PC-9 (cell line): ENCODE data around the gene FAM81B. TPM values are rescaled to one million over a fixed set of nuclear protein-coding genes. Genes with fewer than 3 reads are reported as not detected.
"Not testable (repeated sequence)": the region's sequence is repeated elsewhere in the genome, so short reads cannot be mapped to it uniquely, and the experiment has no call there.

Experiments used
- Bru-seq: library from RNA; stranded (reverse); fragments of 400-500 nt; gene quantifications from one replicate; lab custom pipeline; 2021; lab: Mats Ljungman, UMichigan
- BruChase-seq, 2 experiments: library from RNA; stranded (reverse); fragments of 400-500 nt; gene quantifications; one replicate each; lab custom pipeline; 2021; lab: Mats Ljungman, UMichigan
- BruUV-seq: library from RNA; stranded (reverse); fragments of 400-500 nt; replicated peaks from 2 replicates; lab custom pipeline; 2021; lab: Mats Ljungman, UMichigan
- CTCF ChIA-PET: fragments of 300-600 bp; sonication (Branson Sonifier 250); formaldehyde crosslinking; loops from one replicate; lab custom pipeline; 2022; ENCODE audit warnings: antibody characterized with exemption; lab: Charles Lee
- POLR2A ChIA-PET: fragments of 300-600 bp; sonication (Branson Sonifier 250); formaldehyde crosslinking; loops from one replicate; lab custom pipeline; 2022; ENCODE audit warnings: antibody characterized with exemption; ENCODE audit not compliant: unreplicated experiment; lab: Charles Lee
- DNase-seq, 2 experiments: peaks; one replicate each; pipeline versions ENCODE4 v3.0.0 to v3.0.0-alpha.2; 2015 to 2022; ENCODE audit warnings: mixed read lengths in 1 of 2
- H2AFZ ChIP-seq: fragments of 200-600 bp; sonication (generic); 2 replicates; pipeline ENCODE4 v1.8.1; 2017; ENCODE audit warnings: antibody characterized with exemption
- H3F3A ChIP-seq: fragments of 200-600 bp; sonication (generic); 2 replicates; pipeline ENCODE4 v1.8.1; 2017; ENCODE audit warnings: antibody characterized with exemption, mild to moderate bottlenecking, low read depth; ENCODE audit not compliant: insufficient read depth
- H3K27ac ChIP-seq: fragments of 200-600 bp; sonication (generic); 2 replicates; pipeline ENCODE4 v1.6.1; 2016; ENCODE audit warnings: mixed run types
- H3K27me3 ChIP-seq: fragments of 200-600 bp; sonication (generic); 2 replicates; pipeline ENCODE4 v1.6.1; 2016; ENCODE audit warnings: low read depth, mixed run types; ENCODE audit not compliant: insufficient read depth
- H3K36me3 ChIP-seq: fragments of 200-600 bp; sonication (generic); 2 replicates; pipeline ENCODE4 v1.6.1; 2016; ENCODE audit warnings: low read depth, mixed run types
- H3K4me1 ChIP-seq: fragments of 200-600 bp; sonication (generic); replicated peaks from 2 replicates; pipeline ENCODE4 v1.6.1; 2016; ENCODE audit warnings: mixed run types; ENCODE audit not compliant: insufficient read depth
- H3K4me2 ChIP-seq: fragments of 200-600 bp; sonication (generic); 2 replicates; pipeline ENCODE4 v1.6.1; 2017; ENCODE audit warnings: mixed run types
- H3K4me3 ChIP-seq: fragments of 200-600 bp; sonication (generic); 2 replicates; pipeline ENCODE4 v1.6.1; 2016; ENCODE audit warnings: mixed run types
- H3K79me2 ChIP-seq: fragments of 200-600 bp; sonication (generic); 2 replicates; pipeline ENCODE4 v1.6.1; 2017; ENCODE audit warnings: low read depth, mixed run types
- H3K9me2 ChIP-seq: fragments of 200-600 bp; sonication (generic); 2 replicates; pipeline ENCODE4 v1.8.1; 2017; ENCODE audit warnings: mild to moderate bottlenecking; ENCODE audit not compliant: insufficient read depth
- H3K9me3 ChIP-seq: fragments of 200-600 bp; sonication (generic); 2 replicates; pipeline ENCODE4 v1.8.1; 2016; ENCODE audit warnings: low read depth; ENCODE audit not compliant: insufficient read depth
- H4K20me1 ChIP-seq: fragments of 200-600 bp; sonication (generic); 2 replicates; pipeline ENCODE4 v1.8.1; 2017; ENCODE audit not compliant: insufficient read depth
- CTCF ChIP-seq: fragments of 200-600 bp; sonication (generic); conservative IDR thresholded peaks from 2 replicates; pipeline ENCODE4 v1.6.1; 2017; ENCODE audit warnings: mixed run types, antibody characterized with exemption, mild to moderate bottlenecking, moderate library complexity
- EZH2 ChIP-seq: fragments of 200-600 bp; sonication (generic); IDR thresholded peaks from 2 replicates; pipeline ENCODE4 v1.8.0; 2017; ENCODE audit warnings: antibody characterized with exemption, low read depth
- intact Hi-C: fragments of 100-400 bp; cut with micrococcal nuclease; formaldehyde crosslinking; loops from one replicate; pipeline ENCODE4 v1.10.0; 2022; ENCODE audit not compliant: unreplicated experiment
- long read RNA-seq: library from polyadenylated mRNA; stranded (forward); transcript quantifications from one replicate; pipeline ENCODE4 v2.0.0, GENCODE V29; 2022
- total RNA-seq: library from RNA; stranded (reverse); gene quantifications from 2 replicates; pipeline ENCODE4 v1.2.3, GENCODE V29; 2021

FAM81B gene, protein sequence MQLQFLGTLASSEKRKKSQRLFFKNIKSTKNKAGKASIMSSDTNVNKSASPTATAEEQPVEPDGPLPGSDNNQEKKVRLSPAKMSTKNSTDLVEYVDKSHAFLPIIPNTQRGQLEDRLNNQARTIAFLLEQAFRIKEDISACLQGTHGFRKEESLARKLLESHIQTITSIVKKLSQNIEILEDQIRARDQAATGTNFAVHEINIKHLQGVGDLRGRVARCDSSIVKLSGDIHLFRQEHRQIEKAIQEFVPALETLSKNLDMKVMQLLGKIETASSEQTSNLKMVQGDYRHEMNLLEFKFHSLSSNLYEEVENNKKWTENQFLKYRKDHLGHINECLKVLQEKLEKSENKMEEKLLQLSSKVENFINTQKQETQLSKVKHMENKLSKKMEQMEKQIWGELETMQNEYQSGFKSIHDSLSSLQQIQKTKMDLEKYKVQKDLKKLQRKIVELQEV
- total RNA-seq (1.8 and 5.0 TPM in 2 replicates), Bru-seq, nascent RNA (percentile 32 among the genes with signal in this experiment), BruChase-seq, experiment 1, labeled RNA remaining after a 2-hour chase (percentile 17 among the genes with signal in this experiment), BruChase-seq, experiment 2, labeled RNA remaining after a 6-hour chase (percentile 20 among the genes with signal in this experiment)
- long read RNA-seq, partial matches to known transcripts, result 2 of 4 reads
- long read RNA-seq, other reads (novel, unspliced or antisense), result 2 of 4 reads

GRCh38 chr5:95390812-95391492 is at the start of gene FAM81B:
FAM81B (plus strand) TSS chr5:95391366; CDS start chr5:95391390, 24 bp downstream.
- ChIA-PET CTCF (no interaction called here), POLR2A (no interaction called here)
- intact Hi-C loops, result loop anchor here (5.0 kb wide), 1 partner anchor 56 kb away; no protein-coding TSS in a partner anchor

GRCh38 chr5:95341444-95341843 is 49.7 kb upstream of the FAM81B start:
- H3K9me3 ChIP-seq, H3K4me3 ChIP-seq, POLR2A ChIA-PET, H4K20me1 ChIP-seq, DNase-seq, H3K36me3 ChIP-seq, H3K27me3 ChIP-seq, H3K4me2 ChIP-seq, H2AFZ ChIP-seq, H3K9me2 ChIP-seq, H3K79me2 ChIP-seq, H3K27ac ChIP-seq, BruUV-seq, intact Hi-C loops, H3K4me1 ChIP-seq, H3F3A ChIP-seq, CTCF ChIA-PET: not testable (repeated sequence)

More at GRCh38 chr5:95390812-95391492, at the start of gene FAM81B:
- Histone ChIP-seq H3K27me3 (no peaks in the 10 kb centered on the region), H3K27ac (no peak within 1 kb of the TSS), H3K9me3 (no peaks in the 10 kb centered on the region), H3K36me3 (no peaks in the 10 kb centered on the region), H3K4me2 (no peak within 1 kb of the TSS), H2AFZ (no peak within 1 kb of the TSS), H4K20me1 (no peaks in the 10 kb centered on the region), H3K9me2 (no peaks in the 10 kb centered on the region), H3K4me3 (no peak within 1 kb of the TSS), H3F3A (no peaks in the 10 kb centered on the region), H3K79me2 (no peaks in the 10 kb centered on the region), H3K4me1 (peaks cover 6% of the 10 kb centered on the region; the same call in 1 of the 2 replicates)
- DNase-seq, result no peak
- TF ChIP-seq EZH2 (no peak), CTCF (no peak)
- BruUV-seq, result no TSS peak

DNA sequence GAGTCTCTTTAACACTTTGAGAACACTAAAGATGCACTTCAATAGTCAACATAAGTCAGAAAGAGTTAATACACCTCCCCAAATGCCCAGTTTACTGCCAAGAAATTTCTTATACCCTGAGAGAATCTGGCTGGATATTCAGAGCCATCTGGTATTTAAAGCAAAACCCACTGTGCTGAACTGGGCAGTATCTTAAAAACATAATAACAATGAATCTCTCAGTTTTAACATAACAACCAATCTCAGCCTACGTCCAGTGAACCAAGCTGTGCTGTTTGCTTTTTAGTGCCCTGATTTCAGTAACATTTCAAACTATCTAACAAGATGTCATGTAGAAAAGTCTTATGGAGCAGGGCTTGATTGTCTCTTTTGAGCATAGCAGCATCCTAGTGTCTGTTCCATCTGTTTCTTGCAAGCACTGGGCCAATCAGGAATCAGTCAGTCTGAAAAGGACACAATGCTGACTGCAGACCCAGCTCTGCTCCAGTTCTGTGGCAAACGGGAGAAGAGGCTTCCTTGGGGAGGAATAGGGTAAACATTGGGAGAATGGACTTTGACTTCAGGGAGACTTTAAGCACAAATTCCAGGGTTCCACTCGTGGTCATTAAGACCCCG is 43.6 kb upstream of the FAM81B start:
- H4K20me1 ChIP-seq, result no peaks in the 10 kb centered on the region
- H3K4me2 ChIP-seq, result no peak overlapping the region
- no TSS peak for BruUV-seq
- H3K36me3 ChIP-seq, result no peaks in the 10 kb centered on the region
- POLR2A ChIA-PET, result no interaction called here
- H3K4me1 ChIP-seq, result no peaks in the 10 kb centered on the region
- no peaks in the 10 kb centered on the region for H3K9me3 ChIP-seq
- TF ChIP-seq CTCF (no peak), EZH2 (no peak)
- DNase-seq, result no peak
- H3K79me2 ChIP-seq, result no peaks in the 10 kb centered on the region
- H3K9me2 ChIP-seq, result no peaks in the 10 kb centered on the region
- no peak overlapping the region for H3K4me3 ChIP-seq
- H3K27me3 ChIP-seq, result no peaks in the 10 kb centered on the region
- H3F3A ChIP-seq, result no peaks in the 10 kb centered on the region
- H3K27ac ChIP-seq, result no peak overlapping the region
- H2AFZ ChIP-seq, result no peak overlapping the region
- intact Hi-C loops, result no loop called here
- CTCF ChIA-PET, result no interaction called here
